NCI-H128 (cell line): ENCODE data around the gene ZSCAN31.
"Not testable (repeated sequence)": the region's sequence is repeated elsewhere in the genome, so short reads cannot be mapped to it uniquely, and the experiment has no call there.

Source experiments
- DNase-seq: peaks from one replicate; lab custom pipeline; 2025; ENCODE audit not compliant: unreplicated experiment; lab: John Stamatoyannopoulos, UW

Gene ZSCAN31

GRCh38 chr6:28323813-28324424, 12.0 kb downstream of the ZSCAN31 start:
- no peak for DNase-seq

GRCh38 chr6:28322661-28323060, 13.3 kb downstream of the ZSCAN31 start:
- no peak for DNase-seq

- not testable (repeated sequence) for DNase-seq
Observed at GRCh38 chr6:28317866-28318265, 18.1 kb downstream of the ZSCAN31 start.

- no peak for DNase-seq
Observed at GRCh38 chr6:28315628-28316027, 20.3 kb downstream of the ZSCAN31 start.

GRCh38 chr6:28312939-28313338, 23.0 kb downstream of the ZSCAN31 start:
- no peak for DNase-seq

- no peak for DNase-seq
Observed at GRCh38 chr6:28311139-28311823, 24.7 kb downstream of the ZSCAN31 start.

- DNase-seq: not testable (repeated sequence)
Observed at GRCh38 chr6:28306363-28306762, 29.6 kb downstream of the ZSCAN31 start.

GRCh38 chr6:28303570-28303969, 32.4 kb downstream of the ZSCAN31 start:
- no peak for DNase-seq

- no peak for DNase-seq
Observed at GRCh38 chr6:28296520-28297060, 39.4 kb downstream of the ZSCAN31 start.

- no peak for DNase-seq
Observed at GRCh38 chr6:28295326-28295725, 40.6 kb downstream of the ZSCAN31 start.

GRCh38 chr6:28291573-28291972, 44.4 kb downstream of the ZSCAN31 start:
- no peak for DNase-seq

GRCh38 chr6:28282926-28283325, 53.0 kb downstream of the ZSCAN31 start:
- DNase-seq: no peak

- peak; percentile 57 for DNase-seq
Observed at GRCh38 chr6:28281288-28282064, 54.5 kb downstream of the ZSCAN31 start, which contains the start of gene PGBD1. TSS of gene PGBD1 (plus strand) at chr6:28281572. CDS start at chr6:28283814, 2,242 bp downstream.

GRCh38 chr6:28280595-28281287, 55.2 kb downstream of the ZSCAN31 start:
- DNase-seq: no peak

- no peak for DNase-seq
Observed at GRCh38 chr6:28277746-28278145, 58.2 kb downstream of the ZSCAN31 start.

GRCh38 chr6:28274888-28275287, 61.1 kb downstream of the ZSCAN31 start:
- DNase-seq: no peak
